ENCODE measurements around the gene RPRD2.

DNA sequence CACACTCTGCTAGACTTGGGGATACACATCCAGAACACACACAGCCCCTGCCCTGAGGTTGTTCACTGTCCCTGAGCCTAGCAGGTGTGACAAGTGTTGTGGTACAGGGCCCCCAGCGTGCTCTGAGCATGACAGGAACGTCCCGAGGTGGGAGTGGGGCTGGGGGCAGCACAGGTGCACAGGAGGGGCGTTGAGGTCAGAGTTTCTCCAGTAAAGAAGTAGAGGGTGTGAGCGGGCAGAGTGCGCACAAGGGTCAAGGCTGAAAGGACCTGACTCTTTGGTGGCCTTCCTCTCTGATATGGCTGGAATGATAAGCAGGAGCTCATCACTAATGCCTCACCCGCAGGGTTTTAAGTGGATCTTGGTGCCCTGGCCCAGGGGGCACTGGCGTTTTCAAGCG lies 150.3 kb downstream of the RPRD2 start:
- no peak for TF ChIP-seq CTCF (IDR thresholded peaks at IDR 0.05)
- TF ChIP-seq EZH2 (IDR thresholded peaks at IDR 0.05; ENCODE audit: borderline replicate concordance, insufficient read depth, low read depth, low read length, poor library complexity, severe bottlenecking) = no peak
